GM10248 (cell line): ENCODE results near the gene KANSL1L.
"Not testable (repeated sequence)": the region's sequence is repeated elsewhere in the genome, so short reads cannot be mapped to it uniquely, and the experiment has no call there.

Experiments used
- CTCF ChIA-PET: fragments of 300-600 bp; sonication (Branson Sonifier 250); formaldehyde crosslinking; extraction: SDS; loops from one replicate; lab custom pipeline; 2021; ENCODE audit warnings: antibody characterized with exemption; lab: Yijun Ruan, JAX
- POLR2A ChIA-PET: fragments of 350-650 bp; sonication (Branson Sonifier 250); formaldehyde crosslinking; extraction: SDS; loops from one replicate; lab custom pipeline; 2020; ENCODE audit warnings: antibody characterized with exemption; lab: Yijun Ruan, JAX
- DNase-seq: peaks from one replicate; pipeline ENCODE4 v3.0.0; 2012; ENCODE audit errors: extremely low spot score
- CTCF ChIP-seq: IDR thresholded peaks from 2 replicates; pipeline ENCODE4 v1.5.1; 2012; ENCODE audit warnings: mild to moderate bottlenecking, low read depth; ENCODE audit errors: extremely low read depth, missing control alignments, control extremely low read depth

KANSL1L gene

GRCh38 chr2:210190345-210190744 is 19.1 kb upstream of the KANSL1L start:
- ChIA-PET POLR2A (no interaction called here), CTCF (interaction anchor here (1.3 kb wide), 1 partner anchor 9 kb away, joined by 3 read pairs; no protein-coding TSS in a partner anchor)
- TF ChIP-seq CTCF = no peak
- DNase-seq = no peak

DNA sequence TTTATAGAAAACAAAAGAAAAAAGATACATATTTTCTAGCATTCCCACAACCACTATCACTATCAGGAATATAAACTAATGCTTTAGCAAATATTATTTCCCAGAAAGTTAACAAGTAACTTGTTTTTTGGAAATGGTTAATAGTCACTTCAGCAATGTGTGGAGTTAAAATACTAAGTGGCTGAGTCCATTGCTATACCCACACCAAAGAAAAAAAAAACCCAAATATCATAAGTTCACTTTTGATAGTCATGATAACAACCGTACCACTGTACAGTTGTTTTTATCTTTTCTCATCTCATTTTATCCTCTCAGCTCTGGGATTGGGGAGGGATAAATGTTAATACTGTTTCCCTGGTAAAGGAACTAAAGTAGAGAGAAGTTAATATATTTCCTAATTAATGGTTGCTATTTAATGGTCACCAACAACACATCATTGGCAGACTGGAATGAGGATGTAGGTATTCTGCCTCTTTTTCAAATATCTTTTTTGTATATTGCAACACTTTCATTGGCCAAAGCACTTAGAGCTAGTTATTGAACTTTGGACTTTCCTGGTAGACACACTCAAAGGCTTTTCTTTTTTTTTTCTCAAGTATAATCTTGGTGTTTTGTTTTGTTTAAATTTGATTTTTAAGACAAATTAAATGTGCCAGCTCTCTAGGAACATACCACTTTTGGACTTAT is 18.4 kb upstream of the KANSL1L start:
- CTCF ChIA-PET = interaction anchor here (1.3 kb wide), 1 partner anchor 10 kb away, joined by 3 read pairs; no protein-coding TSS in a partner anchor
- DNase-seq = no peak
- POLR2A ChIA-PET = no interaction called here
- no peak for TF ChIP-seq CTCF

DNA sequence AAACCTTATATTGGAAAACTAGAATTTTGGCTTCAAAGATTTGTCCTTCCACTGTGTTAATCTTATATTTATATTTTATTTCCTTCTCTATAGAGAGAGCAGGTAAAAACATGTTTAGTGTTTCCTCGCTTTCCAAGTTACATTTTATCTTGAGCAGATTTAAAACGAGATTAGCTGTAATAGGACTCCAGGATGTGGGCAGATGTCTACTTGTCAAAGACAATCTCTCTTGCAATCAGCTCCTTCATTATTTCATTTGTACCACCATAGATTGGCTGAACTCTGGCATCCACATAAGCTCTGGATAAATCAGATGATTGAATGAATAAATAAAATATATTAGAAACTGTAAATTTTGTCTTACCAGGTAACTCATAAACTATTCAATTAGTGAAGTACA is 17.5 kb upstream of the KANSL1L start:
- TF ChIP-seq CTCF = no peak
- no peak for DNase-seq
- ChIA-PET CTCF (interaction anchor here (1.2 kb wide), 1 partner anchor 10 kb away, joined by 4 read pairs; no protein-coding TSS in a partner anchor), POLR2A (no interaction called here)

DNA sequence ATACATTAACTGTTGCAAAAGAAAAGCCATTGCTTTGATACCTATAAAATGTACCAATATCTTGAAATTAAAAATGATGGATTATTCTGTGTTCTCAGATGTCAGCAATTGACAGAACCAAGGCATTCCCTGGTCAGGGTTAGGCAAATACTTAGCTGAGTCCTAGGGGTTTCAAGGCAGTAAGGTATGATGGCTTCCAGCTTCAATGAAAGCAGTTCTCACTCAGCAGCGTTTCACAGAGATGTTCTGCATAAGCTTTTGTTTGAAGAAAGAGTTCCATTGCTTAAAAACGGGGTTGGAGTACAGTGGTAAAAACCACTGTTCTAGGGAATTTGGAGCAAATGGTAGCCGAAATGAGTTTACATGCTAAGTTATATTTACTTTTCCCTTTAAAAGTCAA is 17.0 kb upstream of the KANSL1L start:
- no peak for DNase-seq
- ChIA-PET CTCF (interaction anchor here (0.7 to 1.2 kb wide), 3 partner anchors 8 to 34 kb away, joined by 3 to 4 read pairs (median 4); no protein-coding TSS in a partner anchor), POLR2A (no interaction called here)
- no peak for TF ChIP-seq CTCF

DNA sequence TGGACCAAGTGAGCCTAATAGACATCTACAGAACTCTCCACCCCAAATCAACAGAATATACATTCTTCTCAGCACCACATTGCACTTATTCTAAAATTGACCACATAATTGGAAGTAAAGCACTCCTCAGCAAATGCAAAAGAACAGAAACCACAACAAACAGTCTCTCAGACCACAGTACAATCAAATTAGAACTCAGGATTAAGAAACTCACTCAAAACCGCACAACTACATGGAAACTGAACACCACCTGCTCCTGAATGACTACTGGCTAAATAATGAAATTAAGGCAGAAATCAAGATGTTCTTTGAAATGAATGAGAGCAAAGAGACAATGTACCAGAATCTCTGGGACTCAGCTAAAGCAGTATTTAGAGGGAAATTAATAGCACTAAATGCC is 12.7 kb upstream of the KANSL1L start:
- CTCF ChIA-PET, POLR2A ChIA-PET, DNase-seq: not testable (repeated sequence)

DNA sequence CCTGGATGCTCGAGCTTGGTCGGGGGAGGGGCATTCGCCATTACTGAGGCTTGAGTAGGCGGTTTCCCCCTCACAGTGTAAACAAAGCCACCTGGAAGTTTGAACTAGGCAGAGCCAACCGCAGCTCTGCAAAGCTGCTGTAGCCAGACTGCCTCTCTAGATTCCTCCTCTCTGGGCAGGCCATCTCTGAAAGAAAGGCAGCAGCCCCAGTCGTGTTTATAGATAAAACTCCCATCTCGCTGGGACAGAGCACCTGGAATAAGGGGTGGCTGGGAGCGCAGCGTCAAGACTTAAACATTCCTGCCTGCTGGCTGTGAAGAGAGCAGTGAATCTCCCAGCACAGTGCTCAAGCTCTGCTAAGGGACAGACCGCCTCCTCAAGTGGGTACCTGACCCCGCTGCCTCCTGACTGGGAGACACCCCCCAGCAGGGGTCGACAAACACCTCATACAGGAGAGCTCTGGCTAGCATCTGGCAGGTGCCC is 10.4 kb upstream of the KANSL1L start:
- CTCF ChIA-PET = interaction anchor here (1.3 kb wide), 1 partner anchor 14 kb away, joined by 4 read pairs; no protein-coding TSS in a partner anchor
- DNase-seq, POLR2A ChIA-PET: not testable (repeated sequence)

DNA sequence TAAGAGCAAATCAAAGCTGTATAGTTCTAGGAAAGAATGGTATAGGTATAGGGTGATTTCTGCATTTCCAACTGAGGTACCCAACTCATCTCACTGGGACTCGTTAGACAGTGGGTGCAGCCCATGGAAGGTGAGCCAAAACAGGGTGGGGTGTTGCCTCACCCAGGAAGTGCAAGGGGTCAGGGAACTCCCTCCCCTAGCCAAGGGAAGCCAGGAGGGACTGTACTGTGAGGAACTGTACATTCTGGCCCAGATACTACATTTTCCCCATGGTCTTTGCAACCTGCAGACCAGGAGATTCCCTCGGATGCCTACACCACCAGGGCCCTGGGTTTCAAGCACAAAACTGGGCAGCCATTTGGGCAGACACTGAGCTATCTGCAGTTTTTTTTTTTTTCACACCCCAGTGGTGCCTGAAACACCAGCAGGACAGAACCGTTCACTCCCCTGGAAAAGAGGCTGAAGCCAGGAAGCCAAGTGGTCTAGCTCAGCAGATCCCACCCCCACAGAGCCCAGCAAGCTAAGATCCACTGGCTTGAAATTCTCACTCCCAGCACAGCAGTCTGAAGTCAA is 9.9 kb upstream of the KANSL1L start:
- POLR2A ChIA-PET, DNase-seq: not testable (repeated sequence)
- CTCF ChIA-PET = interaction anchor here (1.4 kb wide), 1 partner anchor 18 kb away, joined by 5 read pairs; no protein-coding TSS in a partner anchor

DNA sequence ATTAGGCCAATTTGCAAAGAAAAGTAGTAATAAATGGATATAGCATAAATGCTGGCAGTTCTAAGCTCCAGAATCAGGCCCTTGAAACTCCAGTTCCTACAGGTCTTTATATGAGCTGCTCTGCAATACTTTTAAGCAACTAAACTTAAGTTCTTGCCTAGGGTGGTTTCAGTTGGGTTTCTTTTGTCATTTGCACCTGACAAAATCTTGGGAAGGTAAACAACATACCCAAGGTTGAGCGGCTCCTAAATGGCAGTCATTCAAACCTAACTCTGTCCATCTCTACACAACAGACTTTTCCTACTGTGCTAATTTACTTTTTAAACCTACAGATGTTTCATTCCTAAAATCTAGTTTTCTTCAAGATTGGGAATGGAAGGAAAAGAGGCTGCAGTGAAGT is 9.3 kb upstream of the KANSL1L start:
- ChIA-PET POLR2A (no interaction called here), CTCF (interaction anchor here (1.4 kb wide), 1 partner anchor 19 kb away, joined by 5 read pairs; no protein-coding TSS in a partner anchor)
- no peak for TF ChIP-seq CTCF
- DNase-seq = no peak
